Heart left ventricle (tissue), 16 donors: ENCODE results near the gene LRP10. TPM values are rescaled to one million over a fixed set of nuclear protein-coding genes. Genes with fewer than 3 reads are reported as not detected.
A peak's percentile ranks its signal among the peaks of the same experiment; 100 is the strongest.

Experiments
- ATAC-seq, 4 donors: fragments of 200-7000 bp; cut with Tn5 transposase; one replicate each; pipeline ENCODE4 v1.9.1; 2020 to 2022; ENCODE audit warnings: moderate library complexity in 4 of 4, mild to moderate bottlenecking in 3 of 4, moderate number of reproducible peaks in 1 of 4
- DNase-seq, 5 donors: peaks; one replicate each; pipeline ENCODE4 v3.0.0-alpha.2; 2020
- H3K27ac ChIP-seq, 12 donors: fragments of 200-600 bp; sonication (generic) in 4 of 12; one replicate each; pipeline versions ENCODE4 v1.5.0 to v1.8.0; 2016 to 2022; ENCODE audit warnings: mild to moderate bottlenecking in 2 of 12
- H3K27me3 ChIP-seq, 9 donors: fragments of 200-600 bp; sonication (generic) in 2 of 9; one replicate each; pipeline versions ENCODE4 v1.5.1 to v1.8.0; 2016 to 2022; ENCODE audit warnings: mild to moderate bottlenecking in 3 of 9
- H3K36me3 ChIP-seq, 9 donors: fragments of 200-600 bp; sonication (generic) in 2 of 9; one replicate each; pipeline versions ENCODE4 v1.5.0 to v1.8.0; 2018 to 2022; ENCODE audit warnings: mild to moderate bottlenecking in 2 of 9
- H3K4me1 ChIP-seq, 12 donors: fragments of 200-600 bp; sonication (generic) in 4 of 12; one replicate each; pipeline versions ENCODE4 v1.5.0 to v1.8.0; 2016 to 2022; ENCODE audit warnings: mild to moderate bottlenecking in 3 of 12
- H3K4me3 ChIP-seq, 12 donors: fragments of 200-600 bp; sonication (generic) in 4 of 12; one replicate each; pipeline versions ENCODE4 v1.5.0 to v1.8.0; 2017 to 2022; ENCODE audit warnings: mild to moderate bottlenecking in 9 of 12, moderate library complexity in 4 of 12
- H3K9me3 ChIP-seq, 12 donors: fragments of 200-600 bp; sonication (generic) in 4 of 12; one replicate each; pipeline versions ENCODE4 v1.5.0 to v1.8.0; 2016 to 2022; ENCODE audit warnings: mild to moderate bottlenecking in 1 of 12
- CTCF ChIP-seq, 12 donors: fragments of 200-600 bp; sonication (generic) in 4 of 12; IDR thresholded peaks; one replicate each; pipeline versions ENCODE4 v1.5.0 to v1.8.0; 2018 to 2022; ENCODE audit warnings: antibody characterized with exemption in 12 of 12, mild to moderate bottlenecking in 5 of 12
- POLR2A ChIP-seq, 2 donors: fragments of 450-650 bp; IDR thresholded peaks; one replicate each; pipeline ENCODE4 v1.6.1; 2017; ENCODE audit warnings: antibody characterized with exemption in 2 of 2, mild to moderate bottlenecking in 2 of 2, moderate library complexity in 2 of 2
- WGBS, 4 donors: extraction: QIAGEN DNeasy Blood & Tissue Kit in 2 of 4; methylation state at CpG; one replicate each; pipeline versions ENCODE4 v1.1.5 to v1.1.7; 2013 to 2018; 5-methylcytosine and 5-hydroxymethylcytosine counted together
- intact Hi-C, 10 donors: fragments of 100-400 bp; cut with DNase I; formaldehyde crosslinking; loops; one replicate each; pipeline versions ENCODE4 v1.11.1 to v1.14.2; 2022
- polyA plus RNA-seq, 2 donors: library from polyadenylated mRNA; stranded (reverse); fragments of 200-250 nt; gene quantifications; one replicate each; pipeline ENCODE4 v1.2.3, GENCODE V29; 2013
- total RNA-seq, 9 donors: library from RNA; depleted of rRNA in 2 of 9; stranded (reverse); fragments of >200 nt in 2 of 9; fragmentation: NEBNext Ultra II Directional in 3 of 9; extraction: Animal tissue kit (Norgen Biotek cat#: 25700) in 3 of 9; gene quantifications; one replicate each; pipeline versions ENCODE4 v1.1.0 to v1.2.4, GENCODE V29; 2016 to 2023
- donor health status: ischemic (EF 13 %, LVEDD 7.1; RV severe dilation, severe dysfunction).
- donor health status: healthy with polysubstance abuse.
- donor health status: DM: no; HTN: yes; CAD: no.
- donor health status: DM: no; HTN: no; CAD: no.
- donor health status: ischemic (EF 25% LVEDD 6.9; RV normal size, moderate dysfunction).
- donor health status: ischemic (EF 25% LVEDD 5.7; RV mildly dilated, moderate dysfunction).
- donor health status: healthy.
- donor health status: DM: yes; HTN: yes; CAD: no.
- donor health status: ischemic (EF 35%, LVEDD 5.7; RV mildly dilated, moderate dysfunction).
- donor health status: nonischemic (EF 11% LVEDD 7.7; RV severe dilation, severe dysfunction).
- donor health status: DM: yes; HTN: yes; CAD: no.
- donor health status: PGD.
- donor health status: ischemic (EF 29% LVEDD 5.4; RV normal size, mild dysfunction).
- donor health status: nonischemic (EF 23%, LVEDD 6.1; RV moderate dilation, normal function).

Gene LRP10
- total and polyA plus RNA-seq, 11 donors = 11.0 to 128 (median 64.5) TPM

- intact Hi-C loops = loop anchor here in 1 of 10 donors (2.0 kb wide), 1 partner anchor 16 kb away; no protein-coding TSS in a partner anchor
- Histone ChIP-seq H3K27me3 (no peaks in the 10 kb centered on the region), H3K9me3 (no peaks in the 10 kb centered on the region), H3K4me1 (peaks cover 0 to 9% (median 2%) of the 10 kb centered on the region in 12 donors), H3K4me3 (no peak overlapping the region), H3K36me3 (peaks cover 0 to 29% (median 15%) of the 10 kb centered on the region in 9 donors), H3K27ac (no peak overlapping the region)
- no peak for ATAC-seq
- no peak for DNase-seq
- WGBS, 4 donors = 85 to 98% (median 91%) methylated on average over 3 of the region's 3 CpGs
- no peak for TF ChIP-seq CTCF (IDR thresholded peaks at IDR 0.05)
- TF ChIP-seq POLR2A (IDR thresholded peaks at IDR 0.05) = no peak
Observed at GRCh38 chr14:22896760-22897159, 25.2 kb downstream of the LRP10 start.

DNA sequence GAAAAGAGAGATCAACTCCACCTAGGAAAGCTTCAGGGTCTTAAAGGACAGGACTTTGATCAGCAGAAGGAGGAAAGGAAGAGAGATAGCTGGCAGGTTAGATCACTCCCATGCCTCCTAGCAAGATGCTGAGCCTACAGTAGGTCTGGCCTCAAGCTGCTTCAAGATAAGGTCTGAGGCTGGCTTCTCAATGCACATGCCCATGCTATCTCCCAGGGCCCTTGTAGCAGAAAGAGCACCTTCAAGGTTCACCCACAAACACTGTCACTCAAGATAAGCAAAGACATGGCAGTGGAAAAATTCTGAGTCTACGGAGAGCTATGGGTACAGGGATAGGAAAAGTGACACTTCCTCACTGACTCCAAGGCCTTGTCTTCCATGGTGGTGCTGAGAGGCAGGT, 25.8 kb downstream of the LRP10 start:
- Histone ChIP-seq H3K36me3 (peaks cover 0 to 35% (median 21%) of the 10 kb centered on the region in 9 donors), H3K4me1 (peaks cover 0 to 9% (median 2%) of the 10 kb centered on the region in 12 donors), H3K4me3 (no peak overlapping the region), H3K27ac (peak overlapping the region in 1 of 12 donors; percentile 72), H3K9me3 (no peaks in the 10 kb centered on the region), H3K27me3 (no peaks in the 10 kb centered on the region)
- ATAC-seq = no peak
- 74 to 97% (median 94%) methylated on average over 1 of the region's 1 CpG for WGBS, 4 donors
- TF ChIP-seq POLR2A (IDR thresholded peaks at IDR 0.05) = no peak
- TF ChIP-seq CTCF (IDR thresholded peaks at IDR 0.05) = no peak
- intact Hi-C loops = loop anchor here in 1 of 10 donors (2.0 kb wide), 1 partner anchor 17 kb away; no protein-coding TSS in a partner anchor
- DNase-seq = no peak

DNA sequence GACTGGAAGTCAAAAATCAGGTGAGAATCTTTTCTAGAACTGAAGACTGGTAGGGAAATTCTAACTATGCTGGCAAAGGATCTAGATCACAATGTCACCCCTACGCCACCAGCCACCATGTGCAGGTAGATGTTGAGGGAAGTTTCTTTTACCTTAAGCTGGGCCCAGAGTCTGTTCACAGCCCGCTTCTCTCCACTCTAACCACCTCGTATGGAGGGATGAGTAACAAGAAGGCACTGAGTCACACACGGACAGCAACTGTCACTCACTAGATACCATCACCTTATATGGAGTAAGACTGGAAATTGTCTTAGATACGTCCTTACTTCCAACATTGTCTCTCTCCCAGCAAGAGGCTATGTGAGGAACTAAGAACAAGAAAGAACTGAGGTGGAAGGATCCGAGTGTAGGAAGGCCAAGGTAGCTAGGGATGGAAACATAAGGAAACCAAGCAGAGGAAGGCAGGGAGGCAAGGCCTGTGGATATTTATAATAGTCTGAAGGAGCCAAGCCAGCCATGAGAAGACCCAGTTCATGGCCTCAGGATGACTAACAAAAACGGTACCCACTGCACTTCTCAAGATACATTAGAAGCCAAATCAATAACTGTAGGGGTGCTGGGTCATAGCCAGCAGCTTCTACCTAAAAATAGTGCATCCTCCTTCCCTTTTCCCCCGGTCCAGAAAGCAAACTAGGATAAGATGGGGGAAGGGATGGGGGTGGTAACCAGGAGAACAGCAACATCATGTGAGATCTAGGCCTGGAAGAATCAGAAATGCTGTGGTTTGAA, 27.0 kb downstream of the LRP10 start:
- H3K27ac ChIP-seq = peak overlapping the region in 1 of 12 donors; percentile 72
- WGBS, 4 donors = 58 to 62% (median 60%) methylated on average over 8 of the region's 8 CpGs
- TF ChIP-seq POLR2A (IDR thresholded peaks at IDR 0.05) = no peak
- TF ChIP-seq CTCF (IDR thresholded peaks at IDR 0.05) = no peak

GRCh38 chr14:22900081-22900799, 28.7 kb downstream of the LRP10 start:
- Histone ChIP-seq H3K27ac (peak overlapping the region in 1 of 12 donors; percentile 72), H3K27me3 (no peaks in the 10 kb centered on the region), H3K9me3 (no peaks in the 10 kb centered on the region), H3K4me1 (peaks cover 0 to 10% (median 5%) of the 10 kb centered on the region in 12 donors), H3K4me3 (no peak overlapping the region), H3K36me3 (peaks cover 3 to 64% (median 50%) of the 10 kb centered on the region in 9 donors)
- no peak for DNase-seq
- 36 to 53% (median 43%) methylated on average over 3 of the region's 3 CpGs for WGBS, 4 donors
- intact Hi-C loops = loop anchor here in 3 of 10 donors (1.0 to 10.0 kb wide), 2 partner anchors 28 to 75 kb away; partner anchors contain the start of gene MRPL52 (in 1 of the 3)
- ATAC-seq = peak; percentile 29 to 69 (median 54)
- TF ChIP-seq POLR2A (IDR thresholded peaks at IDR 0.05) = no peak
- peak in 11 of 12 donors; percentile 28 to 64 (median 49) for TF ChIP-seq CTCF (IDR thresholded peaks at IDR 0.05)

More for the DNA sequence above, 27.0 kb downstream of the LRP10 start:
- Histone ChIP-seq H3K9me3 (no peaks in the 10 kb centered on the region), H3K4me3 (no peak overlapping the region), H3K36me3 (peaks cover 3 to 47% (median 33%) of the 10 kb centered on the region in 9 donors), H3K4me1 (peaks cover 0 to 9% (median 4%) of the 10 kb centered on the region in 12 donors), H3K27me3 (no peaks in the 10 kb centered on the region)
- intact Hi-C loops = no loop called here
- ATAC-seq (no peak), DNase-seq (no peak)
